HepG2 (cell line): ENCODE measurements around the gene STBD1. TPM values are rescaled to one million over a fixed set of nuclear protein-coding genes. Genes with fewer than 3 reads are reported as not detected.
A peak's percentile ranks its signal among the peaks of the same experiment; 100 is the strongest.

Experiments
- GZF1 ChIP-seq: sonication (generic); formaldehyde crosslinking; IDR thresholded peaks from 2 replicates; pipeline ENCODE4 v1.5.1; 2020; ENCODE audit warnings: mild to moderate bottlenecking, missing genetic modification reagents
- IRF2 ChIP-seq: IDR thresholded peaks from 2 replicates; pipeline ENCODE4 v1.6.1; 2018; ENCODE audit warnings: missing genetic modification reagents, missing compliant biosample characterization
- KLF6 ChIP-seq: IDR thresholded peaks from 2 replicates; pipeline ENCODE4 v1.8.0; 2016; ENCODE audit warnings: missing biosample characterization, missing genetic modification reagents
- SP4 ChIP-seq: sonication (generic); formaldehyde crosslinking; IDR thresholded peaks from 2 replicates; pipeline ENCODE4 v1.8.1; 2023; ENCODE audit warnings: mild to moderate bottlenecking, missing genetic modification reagents
- TAF1 ChIP-seq: sonication (generic); formaldehyde crosslinking; IDR thresholded peaks from 2 replicates; pipeline ENCODE4 v1.4.0; 2020; ENCODE audit warnings: missing genetic modification reagents
- ZFP41 ChIP-seq: sonication (generic); formaldehyde crosslinking; IDR thresholded peaks from 2 replicates; pipeline ENCODE4 v1.4.0; 2020; ENCODE audit warnings: mild to moderate bottlenecking, missing genetic modification reagents, borderline replicate concordance
- ZKSCAN8 ChIP-seq: IDR thresholded peaks from 2 replicates; pipeline ENCODE4 v1.6.1; 2016; ENCODE audit warnings: borderline replicate concordance, missing genetic modification reagents, missing compliant biosample characterization
- ZNF232 ChIP-seq: sonication (generic); formaldehyde crosslinking; IDR thresholded peaks from 2 replicates; pipeline ENCODE4 v1.4.0; 2020; ENCODE audit warnings: missing genetic modification reagents, borderline replicate concordance
- ZNF256 ChIP-seq: sonication (generic); formaldehyde crosslinking; conservative IDR thresholded peaks from 2 replicates; pipeline ENCODE4 v1.4.0; 2020; ENCODE audit warnings: missing genetic modification reagents
- ZNF264 ChIP-seq: sonication (generic); formaldehyde crosslinking; IDR thresholded peaks from 2 replicates; pipeline ENCODE4 v1.4.0; 2020; ENCODE audit warnings: missing genetic modification reagents
- ZNF674 ChIP-seq: sonication (generic); formaldehyde crosslinking; IDR thresholded peaks from 2 replicates; pipeline ENCODE4 v1.5.0; 2020; ENCODE audit warnings: low read depth, mild to moderate bottlenecking, missing genetic modification reagents
- ZNF768 ChIP-seq: sonication (generic); formaldehyde crosslinking; IDR thresholded peaks from 2 replicates; pipeline ENCODE4 v1.4.0; 2020; ENCODE audit warnings: missing genetic modification reagents
- ZNF773 ChIP-seq: sonication (generic); formaldehyde crosslinking; IDR thresholded peaks from 2 replicates; pipeline ENCODE4 v1.4.0; 2020; ENCODE audit warnings: missing genetic modification reagents, borderline replicate concordance
- polyA plus RNA-seq, 8 experiments: library from polyadenylated mRNA; depleted of rRNA in 3 of 8; stranded (reverse) in 7 of 8; unstranded in 1 of 8; fragments of >200 nt; fragmentation: Illumina TruSeq in 4 of 8; extraction: Trizol in 4 of 8; gene quantifications; 2 replicates each; pipeline versions ENCODE4 v1.2.1 to v1.2.3, GENCODE V29; 2011 to 2016; ENCODE audit warnings: low read depth in 4 of 8, missing spikeins in 1 of 8, mixed read lengths in 1 of 8; ENCODE audit not compliant: insufficient read depth in 1 of 8
- total RNA-seq, 5 experiments: library from RNA; depleted of rRNA; stranded (reverse); fragments of >200 nt; fragmentation: Illumina TruSeq; extraction: Trizol; gene quantifications; 2 replicates each; pipeline ENCODE4 v1.2.3, GENCODE V29; 2016; ENCODE audit warnings: low read depth in 1 of 5
- TF ChIP-seq, protein P1 (sequence below): sonication (generic); formaldehyde crosslinking; IDR thresholded peaks from 2 replicates; pipeline ENCODE4 v1.8.0; 2022; ENCODE audit warnings: mild to moderate bottlenecking, missing genetic modification reagents, borderline replicate concordance
- TF ChIP-seq, protein P2 (sequence below): sonication (generic); formaldehyde crosslinking; IDR thresholded peaks from 2 replicates; pipeline ENCODE4 v1.4.0; 2020; ENCODE audit warnings: mild to moderate bottlenecking, missing genetic modification reagents
- TF ChIP-seq, protein P3 (sequence below): sonication (generic); formaldehyde crosslinking; IDR thresholded peaks from 2 replicates; pipeline ENCODE4 v1.4.0; 2020; ENCODE audit warnings: missing genetic modification reagents
- TF ChIP-seq, protein P4 (sequence below): sonication (generic); formaldehyde crosslinking; IDR thresholded peaks from 2 replicates; pipeline ENCODE4 v1.5.0; 2020; ENCODE audit warnings: missing genetic modification reagents
- TF ChIP-seq, protein P5 (sequence below): sonication (generic); formaldehyde crosslinking; IDR thresholded peaks from 2 replicates; pipeline ENCODE4 v1.5.0; 2020; ENCODE audit warnings: mild to moderate bottlenecking, missing genetic modification reagents
- TF ChIP-seq, protein P6 (sequence below): sonication (generic); formaldehyde crosslinking; IDR thresholded peaks from 2 replicates; pipeline ENCODE4 v1.4.0; 2020; ENCODE audit warnings: mild to moderate bottlenecking, low read depth, missing genetic modification reagents

Gene STBD1
- total and polyA plus RNA-seq, 2 of the 13 experiments (the other 11 are each of a cell fraction or from before 2014, with no cell fraction given) = 2.8 to 4.3 TPM

DNA sequence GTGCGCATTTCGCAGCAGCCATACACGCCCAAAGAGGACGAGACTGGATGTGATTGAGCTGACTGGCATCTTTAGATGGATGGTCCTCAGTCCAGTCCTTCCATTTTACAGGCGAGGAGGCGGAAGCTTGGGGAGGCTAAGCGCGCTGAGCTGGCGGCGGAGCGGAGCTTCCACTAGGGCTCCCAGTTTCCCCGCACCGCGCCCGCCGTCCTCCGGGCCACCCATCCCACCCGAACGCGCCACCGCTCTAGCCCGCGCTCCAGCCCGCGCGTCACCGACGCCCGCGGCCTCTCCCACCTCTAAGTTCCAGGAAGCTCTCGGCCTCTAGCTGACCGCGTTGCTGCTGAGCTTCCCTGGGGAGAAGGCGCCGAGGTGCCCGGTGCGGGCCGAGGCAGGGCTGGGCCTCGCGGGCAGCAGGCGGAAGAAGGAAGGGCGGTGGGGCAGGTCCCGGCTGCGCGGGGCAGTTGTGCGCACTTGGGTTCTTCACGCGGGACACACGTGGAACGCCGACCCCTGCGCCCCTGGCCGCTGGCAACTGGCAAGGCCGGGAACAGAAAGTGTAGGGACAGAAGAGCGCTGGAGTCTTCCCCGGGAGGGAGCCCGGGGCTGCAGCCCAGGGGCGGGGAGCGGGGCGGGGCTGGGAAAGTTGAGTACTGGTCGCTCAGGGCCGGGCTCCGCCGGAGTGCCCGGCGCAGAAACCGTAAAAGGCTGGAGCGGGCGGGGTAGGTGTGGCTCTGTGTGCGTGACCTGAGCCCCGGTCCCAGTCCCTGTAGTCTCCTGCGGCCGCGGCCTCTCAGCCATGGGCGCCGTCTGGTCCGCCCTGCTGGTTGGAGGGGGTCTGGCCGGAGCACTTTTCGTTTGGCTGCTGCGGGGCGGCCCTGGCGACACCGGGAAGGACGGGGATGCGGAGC lies at the start of gene STBD1 (continued):
- TF ChIP-seq, protein P1, sequence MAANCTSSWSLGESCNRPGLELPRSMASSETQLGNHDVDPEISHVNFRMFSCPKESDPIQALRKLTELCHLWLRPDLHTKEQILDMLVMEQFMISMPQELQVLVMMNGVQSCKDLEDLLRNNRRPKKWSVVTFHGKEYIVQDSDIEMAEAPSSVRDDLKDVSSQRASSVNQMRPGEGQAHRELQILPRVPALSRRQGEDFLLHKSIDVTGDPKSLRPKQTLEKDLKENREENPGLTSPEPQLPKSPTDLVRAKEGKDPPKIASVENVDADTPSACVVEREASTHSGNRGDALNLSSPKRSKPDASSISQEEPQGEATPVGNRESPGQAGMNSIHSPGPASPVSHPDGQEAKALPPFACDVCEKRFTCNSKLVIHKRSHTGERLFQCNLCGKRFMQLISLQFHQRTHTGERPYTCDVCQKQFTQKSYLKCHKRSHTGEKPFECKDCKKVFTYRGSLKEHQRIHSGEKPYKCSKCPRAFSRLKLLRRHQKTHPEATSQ (CRISPR knock-in tag) = peak; percentile 19; the same call in 1 of the 2 replicates
- TF ChIP-seq ZNF674 (CRISPR knock-in tag) (0 out of 2 replicates have a peak, but pooled peaks have one; percentile 52), ZKSCAN8 (CRISPR knock-in tag) (0 out of 2 replicates have a peak, but pooled peaks have one; percentile 22), KLF6 (CRISPR knock-in tag) (peak; percentile 38; the same call in 1 of the 2 replicates), ZFP41 (CRISPR knock-in tag) (peak; percentile 74; the same call in 1 of the 2 replicates), ZNF768 (peak; percentile 49; the same call in 1 of the 2 replicates), IRF2 (CRISPR knock-in tag) (peak; percentile 63; the same call in 1 of the 2 replicates), ZNF256 (CRISPR knock-in tag) (0 out of 2 replicates have a peak, but pooled peaks have one; percentile 40), TAF1 (CRISPR knock-in tag) (peak; percentile 84), GZF1 (CRISPR knock-in tag) (peak; percentile 33; the same call in 1 of the 2 replicates), ZNF773 (CRISPR knock-in tag) (peak; percentile 90; the same call in 1 of the 2 replicates), ZNF264 (CRISPR knock-in tag) (no peak), SP4 (CRISPR knock-in tag) (peak; percentile 47; the same call in 1 of the 2 replicates), ZNF232 (CRISPR knock-in tag) (peak; percentile 74; the same call in 1 of the 2 replicates)
- TF ChIP-seq, protein P2, sequence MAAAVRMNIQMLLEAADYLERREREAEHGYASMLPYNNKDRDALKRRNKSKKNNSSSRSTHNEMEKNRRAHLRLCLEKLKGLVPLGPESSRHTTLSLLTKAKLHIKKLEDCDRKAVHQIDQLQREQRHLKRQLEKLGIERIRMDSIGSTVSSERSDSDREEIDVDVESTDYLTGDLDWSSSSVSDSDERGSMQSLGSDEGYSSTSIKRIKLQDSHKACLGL (CRISPR knock-in tag) = 0 out of 2 replicates have a peak, but pooled peaks have one; percentile 60
- TF ChIP-seq, protein P3, sequence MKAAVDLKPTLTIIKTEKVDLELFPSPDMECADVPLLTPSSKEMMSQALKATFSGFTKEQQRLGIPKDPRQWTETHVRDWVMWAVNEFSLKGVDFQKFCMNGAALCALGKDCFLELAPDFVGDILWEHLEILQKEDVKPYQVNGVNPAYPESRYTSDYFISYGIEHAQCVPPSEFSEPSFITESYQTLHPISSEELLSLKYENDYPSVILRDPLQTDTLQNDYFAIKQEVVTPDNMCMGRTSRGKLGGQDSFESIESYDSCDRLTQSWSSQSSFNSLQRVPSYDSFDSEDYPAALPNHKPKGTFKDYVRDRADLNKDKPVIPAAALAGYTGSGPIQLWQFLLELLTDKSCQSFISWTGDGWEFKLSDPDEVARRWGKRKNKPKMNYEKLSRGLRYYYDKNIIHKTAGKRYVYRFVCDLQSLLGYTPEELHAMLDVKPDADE (CRISPR knock-in tag) = 0 out of 2 replicates have a peak, but pooled peaks have one; percentile 30
- TF ChIP-seq, protein P4, sequence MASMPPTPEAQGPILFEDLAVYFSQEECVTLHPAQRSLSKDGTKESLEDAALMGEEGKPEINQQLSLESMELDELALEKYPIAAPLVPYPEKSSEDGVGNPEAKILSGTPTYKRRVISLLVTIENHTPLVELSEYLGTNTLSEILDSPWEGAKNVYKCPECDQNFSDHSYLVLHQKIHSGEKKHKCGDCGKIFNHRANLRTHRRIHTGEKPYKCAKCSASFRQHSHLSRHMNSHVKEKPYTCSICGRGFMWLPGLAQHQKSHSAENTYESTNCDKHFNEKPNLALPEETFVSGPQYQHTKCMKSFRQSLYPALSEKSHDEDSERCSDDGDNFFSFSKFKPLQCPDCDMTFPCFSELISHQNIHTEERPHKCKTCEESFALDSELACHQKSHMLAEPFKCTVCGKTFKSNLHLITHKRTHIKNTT (CRISPR knock-in tag) = no peak
- TF ChIP-seq, protein P5, sequence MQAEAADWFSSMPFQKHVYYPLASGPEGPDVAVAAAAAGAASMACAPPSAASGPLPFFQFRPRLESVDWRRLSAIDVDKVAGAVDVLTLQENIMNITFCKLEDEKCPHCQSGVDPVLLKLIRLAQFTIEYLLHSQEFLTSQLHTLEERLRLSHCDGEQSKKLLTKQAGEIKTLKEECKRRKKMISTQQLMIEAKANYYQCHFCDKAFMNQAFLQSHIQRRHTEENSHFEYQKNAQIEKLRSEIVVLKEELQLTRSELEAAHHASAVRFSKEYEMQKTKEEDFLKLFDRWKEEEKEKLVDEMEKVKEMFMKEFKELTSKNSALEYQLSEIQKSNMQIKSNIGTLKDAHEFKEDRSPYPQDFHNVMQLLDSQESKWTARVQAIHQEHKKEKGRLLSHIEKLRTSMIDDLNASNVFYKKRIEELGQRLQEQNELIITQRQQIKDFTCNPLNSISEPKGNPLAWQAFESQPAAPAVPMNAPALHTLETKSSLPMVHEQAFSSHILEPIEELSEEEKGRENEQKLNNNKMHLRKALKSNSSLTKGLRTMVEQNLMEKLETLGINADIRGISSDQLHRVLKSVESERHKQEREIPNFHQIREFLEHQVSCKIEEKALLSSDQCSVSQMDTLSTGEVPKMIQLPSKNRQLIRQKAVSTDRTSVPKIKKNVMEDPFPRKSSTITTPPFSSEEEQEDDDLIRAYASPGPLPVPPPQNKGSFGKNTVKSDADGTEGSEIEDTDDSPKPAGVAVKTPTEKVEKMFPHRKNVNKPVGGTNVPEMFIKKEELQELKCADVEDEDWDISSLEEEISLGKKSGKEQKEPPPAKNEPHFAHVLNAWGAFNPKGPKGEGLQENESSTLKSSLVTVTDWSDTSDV = peak; percentile 80
- TF ChIP-seq, protein P6, sequence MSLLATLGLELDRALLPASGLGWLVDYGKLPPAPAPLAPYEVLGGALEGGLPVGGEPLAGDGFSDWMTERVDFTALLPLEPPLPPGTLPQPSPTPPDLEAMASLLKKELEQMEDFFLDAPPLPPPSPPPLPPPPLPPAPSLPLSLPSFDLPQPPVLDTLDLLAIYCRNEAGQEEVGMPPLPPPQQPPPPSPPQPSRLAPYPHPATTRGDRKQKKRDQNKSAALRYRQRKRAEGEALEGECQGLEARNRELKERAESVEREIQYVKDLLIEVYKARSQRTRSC (CRISPR knock-in tag) = 0 out of 2 replicates have a peak, but pooled peaks have one; percentile 49
